GM12891 (cell line): ENCODE measurements around the gene SH3RF2.
"Not testable (repeated sequence)": the region's sequence is repeated elsewhere in the genome, so short reads cannot be mapped to it uniquely, and the experiment has no call there.

ENCODE experiments used
- DNase-seq: peaks from one replicate; pipeline ENCODE4 v3.0.0; 2011; ENCODE audit warnings: low spot score; ENCODE audit not compliant: insufficient read length
- FAIRE-seq: peaks from 2 replicates; lab custom pipeline; 2011; peaks lifted over from hg19 to GRCh38; lab: Jason Lieb, UNC
- PAX5 ChIP-seq: IDR thresholded peaks from 2 replicates; pipeline ENCODE4 v1.6.1; 2011; ENCODE audit warnings: low read length, moderate library complexity, mild to moderate bottlenecking; ENCODE audit not compliant: insufficient read depth, severe bottlenecking
- POLR2A ChIP-seq: IDR thresholded peaks from 2 replicates; pipeline ENCODE4 v1.6.1; 2011; ENCODE audit warnings: low read depth, low read length, control low read depth
- POLR2AphosphoS5 ChIP-seq: IDR thresholded peaks from 2 replicates; pipeline ENCODE4 v1.6.1; 2011; ENCODE audit warnings: low read depth, low read length, control low read depth
- POU2F2 ChIP-seq: IDR thresholded peaks from 2 replicates; pipeline ENCODE4 v1.6.1; 2011; ENCODE audit warnings: low read depth, mild to moderate bottlenecking, control low read depth, low read length, moderate library complexity
- SPI1 ChIP-seq: IDR thresholded peaks from 2 replicates; pipeline ENCODE4 v1.6.1; 2011; ENCODE audit warnings: low read depth, low read length, control low read depth
- TAF1 ChIP-seq: IDR thresholded peaks from 2 replicates; pipeline ENCODE4 v1.6.1; 2011; ENCODE audit warnings: low read depth, low read length, control low read depth

The SH3RF2 gene

DNA sequence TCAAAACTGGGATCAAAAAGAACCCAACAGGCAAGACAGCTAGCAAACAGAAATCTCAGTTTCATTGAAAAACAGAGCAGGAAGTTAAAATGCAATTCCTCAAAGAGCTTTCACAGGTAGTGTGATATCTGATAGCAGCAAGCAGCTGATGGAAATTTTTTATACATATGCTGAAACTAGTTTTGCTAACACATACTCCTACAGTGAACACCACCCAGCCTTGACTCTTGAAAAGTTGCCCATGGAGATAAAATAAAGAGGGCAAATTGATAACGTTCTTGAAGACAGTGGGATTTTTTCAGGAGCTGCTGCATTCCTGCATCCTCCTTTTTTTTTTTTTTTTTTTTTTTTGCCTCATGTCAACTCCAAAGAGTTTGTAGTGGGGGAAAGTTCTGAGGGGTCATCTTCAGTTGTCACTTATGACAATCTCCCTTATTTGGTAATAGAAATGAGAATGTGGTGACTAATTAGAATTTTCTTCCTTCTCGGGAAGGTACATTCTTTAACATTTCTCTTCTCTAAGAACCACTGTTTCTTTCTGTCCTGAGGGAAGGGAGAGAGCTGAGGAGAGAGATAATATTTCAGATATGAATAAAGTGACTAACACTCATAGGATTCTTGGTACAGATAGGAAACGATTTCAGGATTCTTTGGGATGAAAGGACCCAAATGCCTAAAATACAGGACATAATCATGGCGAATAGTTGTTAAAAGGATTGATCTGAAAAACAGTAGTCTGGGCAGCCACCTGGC is 24.6 kb downstream of the SH3RF2 start:
- TF ChIP-seq PAX5 (no peak), POLR2A (no peak), TAF1 (no peak), SPI1 (no peak), POLR2AphosphoS5 (no peak), POU2F2 (no peak)
- FAIRE-seq (no peak), DNase-seq (no peak)

DNA sequence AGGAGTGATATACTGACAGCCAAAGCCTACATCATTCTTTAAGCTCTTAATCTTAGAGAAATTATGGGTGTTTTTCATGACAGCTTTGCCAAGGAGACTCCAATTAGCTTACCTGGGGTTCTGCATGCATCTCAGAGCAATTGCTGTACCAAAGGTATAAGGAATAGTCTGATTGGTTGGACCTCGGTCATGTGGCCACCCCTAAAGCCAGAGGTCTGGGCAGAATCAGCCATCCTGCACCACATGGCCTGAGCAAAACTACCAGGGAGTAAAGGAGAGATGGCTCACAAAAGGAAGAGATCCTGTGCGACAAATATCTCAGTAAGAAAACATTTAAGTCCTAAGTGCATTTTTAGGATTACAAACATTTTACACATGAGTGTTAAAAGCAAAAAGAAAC is 25.6 kb downstream of the SH3RF2 start:
- TF ChIP-seq SPI1 (no peak), POU2F2 (no peak), POLR2A (no peak), PAX5 (no peak), POLR2AphosphoS5 (no peak), TAF1 (no peak)
- FAIRE-seq = no peak

DNA sequence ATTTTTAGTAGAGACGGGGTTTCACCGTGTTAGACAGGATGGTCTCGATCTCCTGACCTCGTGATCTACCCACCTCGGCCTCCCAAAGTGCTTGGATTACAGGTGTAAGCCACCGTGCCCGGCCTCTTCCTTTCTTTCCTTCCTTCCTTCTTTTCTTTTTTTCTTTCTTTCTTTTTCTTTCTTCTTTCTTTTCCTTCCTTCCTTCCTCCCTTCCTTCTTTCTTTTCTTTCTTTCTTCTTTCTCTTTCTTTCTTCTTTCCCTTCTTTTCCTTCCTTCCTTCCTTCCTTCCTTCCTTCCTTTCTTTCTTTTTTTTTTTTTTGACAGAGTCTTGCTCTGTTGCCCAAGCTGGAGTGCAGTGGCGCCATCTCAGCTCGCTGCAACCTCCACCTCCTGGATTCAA is 27.6 kb downstream of the SH3RF2 start:
- DNase-seq, FAIRE-seq: not testable (repeated sequence)

More for the DNA sequence above, 25.6 kb downstream of the SH3RF2 start:
- no peak for DNase-seq

DNA sequence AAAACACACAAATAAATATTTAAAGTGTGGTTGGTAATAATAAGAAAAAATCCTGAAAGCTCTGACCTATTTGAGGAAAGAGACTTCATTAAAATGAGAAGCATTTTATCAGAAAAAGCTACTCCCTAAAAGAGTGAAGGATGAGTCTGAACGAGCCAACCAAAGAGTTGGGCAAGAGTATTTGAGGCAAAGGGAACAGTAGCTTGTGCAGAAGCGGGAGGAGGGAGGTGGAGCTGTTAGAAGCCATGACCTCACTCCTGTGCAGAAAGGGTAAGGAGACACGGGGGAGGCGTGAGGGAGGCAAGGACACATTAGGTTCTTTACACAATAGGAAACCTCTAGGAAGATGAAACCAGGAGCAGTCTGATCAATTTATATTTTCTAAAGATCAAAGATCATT is 29.4 kb downstream of the SH3RF2 start:
- TF ChIP-seq PAX5 (no peak), POU2F2 (no peak), TAF1 (no peak), SPI1 (no peak), POLR2A (no peak), POLR2AphosphoS5 (no peak)
- DNase-seq = no peak
- no peak for FAIRE-seq

DNA sequence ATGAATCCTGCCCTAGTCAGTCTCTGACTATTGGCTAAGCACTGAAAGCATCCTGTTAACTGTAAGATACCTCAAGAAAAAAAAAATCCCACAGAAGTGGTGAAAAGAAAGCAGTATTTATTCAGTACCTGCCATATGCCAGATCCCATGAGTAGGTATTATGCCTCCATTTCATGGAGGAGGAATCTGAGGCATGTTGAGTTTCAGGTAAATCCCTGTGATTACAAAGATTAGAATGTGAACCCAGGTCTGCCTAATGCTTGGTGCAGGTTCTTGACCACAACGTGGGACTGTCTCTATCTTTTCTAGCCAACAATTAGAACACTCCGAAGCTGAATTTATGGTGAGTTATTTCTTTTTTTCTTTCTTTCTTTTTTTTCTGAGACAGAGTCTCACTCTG is 30.9 kb downstream of the SH3RF2 start:
- FAIRE-seq = no peak
- DNase-seq = no peak
- no peak for TF ChIP-seq PAX5
- TF ChIP-seq SPI1 = no peak
- no peak for TF ChIP-seq POLR2AphosphoS5
- TF ChIP-seq POLR2A = no peak
- TF ChIP-seq POU2F2 = no peak
- TF ChIP-seq TAF1 = no peak

DNA sequence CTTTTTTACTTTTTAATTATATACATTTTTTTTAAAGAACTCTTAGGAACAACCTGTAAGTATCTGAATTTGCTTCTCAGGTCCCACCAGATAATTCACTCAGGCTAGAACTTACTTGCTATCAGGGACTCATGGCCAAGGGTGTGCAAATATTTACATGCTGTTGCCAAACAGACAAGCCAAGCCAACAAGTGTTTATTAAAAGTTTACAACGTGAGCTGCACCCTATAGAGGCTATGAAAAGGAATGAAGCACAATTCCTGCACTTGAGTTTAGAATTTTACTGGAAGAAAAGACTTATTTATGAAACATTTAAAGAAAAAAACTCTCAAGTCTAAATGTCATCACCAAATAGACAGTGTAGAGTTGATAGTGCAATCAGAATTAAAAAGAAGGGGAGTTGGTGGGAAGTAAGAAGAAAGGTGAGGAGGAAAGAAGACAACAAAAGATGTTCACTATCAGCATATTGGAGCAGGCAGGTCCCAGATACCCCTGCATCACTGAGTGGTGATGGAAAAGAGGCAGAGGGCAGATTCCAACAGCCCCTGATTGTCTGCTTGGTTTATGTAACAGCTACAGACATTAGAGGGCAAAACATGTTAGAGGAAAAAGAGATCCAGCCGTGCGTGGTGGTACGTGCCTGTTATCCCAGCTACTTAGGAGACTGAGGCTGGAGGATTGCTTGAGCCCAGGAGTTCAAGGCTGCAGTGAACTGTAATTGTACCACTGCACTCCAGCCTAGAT is 32.8 kb downstream of the SH3RF2 start:
- FAIRE-seq (no peak), DNase-seq (no peak)
- no peak for TF ChIP-seq POLR2AphosphoS5
- no peak for TF ChIP-seq POU2F2
- TF ChIP-seq SPI1 = no peak
- TF ChIP-seq POLR2A = no peak
- no peak for TF ChIP-seq TAF1
- TF ChIP-seq PAX5 = no peak

DNA sequence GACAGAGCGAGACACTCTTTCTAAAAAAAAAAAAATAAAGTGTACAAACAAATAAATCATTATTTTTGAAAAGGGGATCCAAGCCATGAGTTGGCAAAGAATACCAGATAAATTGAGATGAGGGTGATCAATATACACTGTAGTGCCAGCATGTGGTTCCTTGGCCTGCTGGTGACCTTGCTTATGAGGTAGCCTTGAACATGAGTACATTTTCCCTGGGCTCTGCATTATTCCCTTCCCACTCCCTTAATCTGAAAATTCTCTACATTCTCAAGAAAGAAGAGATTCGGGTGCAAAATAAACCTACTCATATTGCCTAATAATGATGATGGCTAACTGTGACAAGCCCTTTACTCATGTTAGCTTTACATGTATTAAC is 33.3 kb downstream of the SH3RF2 start:
- FAIRE-seq (no peak), DNase-seq (no peak)
- no peak for TF ChIP-seq POU2F2
- no peak for TF ChIP-seq POLR2A
- no peak for TF ChIP-seq PAX5
- no peak for TF ChIP-seq TAF1
- no peak for TF ChIP-seq POLR2AphosphoS5
- no peak for TF ChIP-seq SPI1

DNA sequence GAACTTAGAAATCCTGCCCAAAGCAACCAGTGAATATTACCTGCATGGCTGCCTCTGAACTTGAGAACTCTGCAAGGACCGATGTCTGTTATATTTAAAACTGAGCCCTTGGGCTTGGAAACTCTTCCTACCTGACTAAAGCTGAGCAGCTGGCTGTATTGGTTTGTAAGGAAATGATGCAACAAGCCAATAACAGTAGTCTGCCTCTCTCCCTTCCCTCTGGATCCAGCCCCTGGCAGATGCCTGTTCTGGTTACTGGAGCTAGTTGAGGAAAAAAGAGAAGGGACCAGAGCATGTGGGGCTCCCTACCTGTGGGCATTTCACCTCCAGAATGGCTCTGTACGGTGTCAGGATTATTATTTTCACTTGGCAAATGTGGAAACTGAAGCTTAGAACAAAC is 34.7 kb downstream of the SH3RF2 start:
- DNase-seq = no peak
- TF ChIP-seq POU2F2 = no peak
- no peak for TF ChIP-seq POLR2AphosphoS5
- no peak for TF ChIP-seq TAF1
- no peak for TF ChIP-seq POLR2A
- TF ChIP-seq PAX5 = no peak
- TF ChIP-seq SPI1 = no peak
- FAIRE-seq = no peak

DNA sequence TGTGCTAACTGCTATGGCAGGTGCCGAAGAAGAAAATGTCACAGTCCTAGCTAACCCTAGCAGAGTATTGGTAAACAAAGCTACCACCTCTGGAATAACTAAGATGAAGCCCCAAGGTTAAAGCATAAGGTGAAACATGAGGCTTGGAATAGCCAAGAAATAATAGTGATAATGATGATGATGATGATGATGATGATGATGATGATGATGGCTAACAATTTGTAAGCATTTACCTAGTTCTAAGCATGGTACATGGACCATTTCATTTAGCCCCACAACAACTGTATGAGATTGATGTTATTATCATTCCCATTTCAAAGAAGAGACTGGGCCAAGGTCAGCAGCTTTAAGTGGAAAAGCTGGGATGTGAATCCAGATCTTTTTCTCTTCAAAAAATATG is 35.3 kb downstream of the SH3RF2 start:
- TF ChIP-seq TAF1 (no peak), POU2F2 (no peak), POLR2A (no peak), POLR2AphosphoS5 (no peak)
- DNase-seq = no peak
- FAIRE-seq = no peak

DNA sequence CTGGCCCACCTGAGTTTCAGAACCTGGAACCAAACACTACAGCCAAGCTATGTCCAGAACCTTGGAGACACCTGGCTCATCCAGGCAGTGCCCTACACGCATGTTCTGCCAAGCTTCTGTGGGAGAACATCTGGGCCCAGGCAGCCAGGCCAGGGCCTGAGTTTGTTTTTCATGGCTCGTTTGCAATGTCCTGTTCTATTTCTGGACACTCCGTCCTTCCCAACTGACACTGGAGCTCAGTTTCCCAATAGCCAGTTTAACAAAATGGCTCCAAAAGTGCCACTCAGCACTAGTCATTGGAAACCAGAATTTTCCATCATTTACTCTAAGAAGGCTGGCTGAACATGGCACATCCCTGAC is 38.6 kb downstream of the SH3RF2 start:
- no peak for TF ChIP-seq POLR2A
- no peak for TF ChIP-seq POU2F2
- TF ChIP-seq SPI1 = no peak
- no peak for TF ChIP-seq POLR2AphosphoS5
- TF ChIP-seq PAX5 = no peak
- FAIRE-seq = no peak
- no peak for DNase-seq
